Spleen (tissue), 7 donors: ENCODE data around the gene WFDC13.

Source experiments
- CTCF ChIP-seq, 11 experiments: fragments of 200-600 bp in 7 of 11; fragments of 450-650 bp in 4 of 11; sonication (generic) in 4 of 11; IDR thresholded peaks in 8 of 11; conservative IDR thresholded peaks in 3 of 11; 1 replicate in 7 of 11; 2 replicates in 4 of 11; pipeline versions ENCODE4 v1.4.0 to v1.8.0; 2016 to 2021; ENCODE audit warnings: antibody characterized with exemption in 11 of 11, inconsistent platforms in 4 of 11, mild to moderate bottlenecking in 1 of 11
- POLR2A ChIP-seq, 3 donors: fragments of 450-650 bp; IDR thresholded peaks; one replicate each; pipeline ENCODE4 v1.5.1; 2017; ENCODE audit warnings: antibody characterized with exemption in 3 of 3, mild to moderate bottlenecking in 1 of 3
- donor health status: DM: no; HTN: no; CAD: no; lungs with moderate emphysema.
- donor health status: DM: no; HTN: no; CAD: no.
- donor health status: DM: no; HTN: no; CAD: no.

- TF ChIP-seq CTCF (IDR thresholded peaks at IDR 0.05 in 8 of 11, conservative IDR thresholded peaks at IDR 0.05 in 3 of 11), result no peak
- TF ChIP-seq POLR2A (IDR thresholded peaks at IDR 0.05), result no peak
Measured at GRCh38 chr20:45732199-45732598, 30.4 kb downstream of the WFDC13 start.
